ENCODE data around the gene PPP1R13B.

GRCh38 chr14:103709814-103710213, 137.6 kb downstream of the PPP1R13B start:
- TF ChIP-seq SMC3 (IDR thresholded peaks at IDR 0.05; ENCODE audit: low read depth, low read length) = no peak
- TF ChIP-seq, protein P1, sequence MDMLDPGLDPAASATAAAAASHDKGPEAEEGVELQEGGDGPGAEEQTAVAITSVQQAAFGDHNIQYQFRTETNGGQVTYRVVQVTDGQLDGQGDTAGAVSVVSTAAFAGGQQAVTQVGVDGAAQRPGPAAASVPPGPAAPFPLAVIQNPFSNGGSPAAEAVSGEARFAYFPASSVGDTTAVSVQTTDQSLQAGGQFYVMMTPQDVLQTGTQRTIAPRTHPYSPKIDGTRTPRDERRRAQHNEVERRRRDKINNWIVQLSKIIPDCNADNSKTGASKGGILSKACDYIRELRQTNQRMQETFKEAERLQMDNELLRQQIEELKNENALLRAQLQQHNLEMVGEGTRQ (IDR thresholded peaks at IDR 0.05; ENCODE audit: borderline replicate concordance, low read depth, low read length) = no peak
- TF ChIP-seq CTCF (IDR thresholded peaks at IDR 0.05) = no peak
- TF ChIP-seq POLR2AphosphoS5 (IDR thresholded peaks at IDR 0.05; ENCODE audit: low read depth, low read length) = no peak
- TF ChIP-seq TAF1 (IDR thresholded peaks at IDR 0.05; ENCODE audit: borderline replicate concordance, low read depth, low read length) = no peak
- TF ChIP-seq RCOR1 (IDR thresholded peaks at IDR 0.05; ENCODE audit: low read length) = no peak
- no peak for TF ChIP-seq REST (IDR thresholded peaks at IDR 0.05; ENCODE audit: low read depth, low read length)
- TF ChIP-seq, protein P2, sequence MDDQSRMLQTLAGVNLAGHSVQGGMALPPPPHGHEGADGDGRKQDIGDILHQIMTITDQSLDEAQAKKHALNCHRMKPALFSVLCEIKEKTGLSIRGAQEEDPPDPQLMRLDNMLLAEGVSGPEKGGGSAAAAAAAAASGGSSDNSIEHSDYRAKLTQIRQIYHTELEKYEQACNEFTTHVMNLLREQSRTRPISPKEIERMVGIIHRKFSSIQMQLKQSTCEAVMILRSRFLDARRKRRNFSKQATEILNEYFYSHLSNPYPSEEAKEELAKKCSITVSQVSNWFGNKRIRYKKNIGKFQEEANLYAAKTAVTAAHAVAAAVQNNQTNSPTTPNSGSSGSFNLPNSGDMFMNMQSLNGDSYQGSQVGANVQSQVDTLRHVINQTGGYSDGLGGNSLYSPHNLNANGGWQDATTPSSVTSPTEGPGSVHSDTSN (IDR thresholded peaks at IDR 0.05) = no peak
- no peak for TF ChIP-seq EP300 (IDR thresholded peaks at IDR 0.05; ENCODE audit: borderline replicate concordance in 1 of 2, low read depth in 1 of 2, low read length in 1 of 2)
- TF ChIP-seq TEAD4 (IDR thresholded peaks at IDR 0.05; ENCODE audit: borderline replicate concordance, insufficient read depth) = no peak
- TF ChIP-seq CHD2 (IDR thresholded peaks at IDR 0.05; ENCODE audit: low read length, partially characterized antibody) = no peak
- TF ChIP-seq MXI1 (IDR thresholded peaks at IDR 0.05; ENCODE audit: low read depth, low read length) = no peak
- TF ChIP-seq GATA2 (CRISPR knock-in tag; IDR thresholded peaks at IDR 0.05) = no peak
